Erythroblast (primary cell): ENCODE results near the gene PTPRD.

Source experiments
- GATA1 ChIP-seq: IDR thresholded peaks from 2 replicates; pipeline ENCODE4 v1.6.1; 2011; ENCODE audit warnings: low read depth, mild to moderate bottlenecking, control low read depth, low read length, moderate library complexity
- POLR2A ChIP-seq: IDR thresholded peaks from 2 replicates; pipeline ENCODE4 v1.6.1; 2011; ENCODE audit warnings: mild to moderate bottlenecking, low read length

GRCh38 chr9:8817335-8817734, 1795.5 kb downstream of the PTPRD start:
- TF ChIP-seq POLR2A = no peak
- no peak for TF ChIP-seq GATA1
